Sigmoid colon (tissue), 7 donors: Measurements from ENCODE around the gene AMT. TPM values are rescaled to one million over a fixed set of nuclear protein-coding genes. Genes with fewer than 3 reads are reported as not detected.

Experiments used
- DNase-seq: peaks from one replicate; pipeline ENCODE4 v3.0.0-alpha.2; 2019
- H3K27ac ChIP-seq, 4 donors: fragments of 200-600 bp; sonication (generic); one replicate each; pipeline ENCODE4 v1.5.1; 2016 to 2019; ENCODE audit warnings: mild to moderate bottlenecking in 1 of 4
- H3K27me3 ChIP-seq, 3 donors: fragments of 200-600 bp; sonication (generic); one replicate each; pipeline ENCODE4 v1.5.1; 2019; ENCODE audit warnings: mild to moderate bottlenecking in 1 of 3
- H3K36me3 ChIP-seq, 4 donors: fragments of 200-600 bp; sonication (generic); one replicate each; pipeline ENCODE4 v1.5.1; 2016 to 2019
- H3K4me1 ChIP-seq, 4 donors: fragments of 200-600 bp; sonication (generic); one replicate each; pipeline ENCODE4 v1.5.1; 2017 to 2019
- H3K4me3 ChIP-seq, 4 donors: fragments of 200-600 bp; sonication (generic); one replicate each; pipeline ENCODE4 v1.5.1; 2017 to 2019; ENCODE audit warnings: mild to moderate bottlenecking in 2 of 4, moderate library complexity in 1 of 4
- H3K9me3 ChIP-seq, 4 donors: fragments of 200-600 bp in 3 of 4; sonication (generic) in 3 of 4; one replicate each; pipeline versions ENCODE4 v1.5.1 to v1.6.1; 2013 to 2019
- EP300 ChIP-seq, 4 donors: sonication (generic); formaldehyde crosslinking; IDR thresholded peaks; one replicate each; pipeline ENCODE4 v1.6.1; 2017; ENCODE audit warnings: antibody characterized with exemption in 4 of 4
- POLR2A ChIP-seq, 2 donors: fragments of 450-650 bp; IDR thresholded peaks; one replicate each; pipeline ENCODE4 v1.6.1; 2016; ENCODE audit warnings: antibody characterized with exemption in 2 of 2, mild to moderate bottlenecking in 2 of 2, moderate library complexity in 2 of 2
- POLR2AphosphoS5 ChIP-seq, 4 donors: sonication (generic); formaldehyde crosslinking; IDR thresholded peaks; one replicate each; pipeline ENCODE4 v1.6.1; 2017; ENCODE audit warnings: antibody characterized with exemption in 4 of 4
- WGBS, 2 donors: extraction: QIAGEN DNeasy Blood & Tissue Kit; methylation state at CpG; one replicate each; pipeline ENCODE4 v1.1.7; 2013; 5-methylcytosine and 5-hydroxymethylcytosine counted together
- intact Hi-C: fragments of 100-400 bp; cut with DNase I; formaldehyde crosslinking; loops from one replicate; pipeline ENCODE4 v1.15.1; 2023
- polyA plus RNA-seq, 3 donors: library from polyadenylated mRNA; stranded (reverse); fragments of 200-250 nt; gene quantifications; one replicate each; pipeline ENCODE4 v1.2.3, GENCODE V29; 2013
- total RNA-seq, 4 donors: library from RNA; depleted of rRNA; stranded (reverse); fragments of >200 nt; gene quantifications; one replicate each; pipeline ENCODE4 v1.1.0, GENCODE V29; 2016
- TF ChIP-seq, protein P1 (sequence below), 4 experiments: fragments of 450-650 bp in 3 of 4; fragments of 200-600 bp in 1 of 4; IDR thresholded peaks; one replicate each; pipeline ENCODE4 v1.5.1; 2016 to 2019; ENCODE audit warnings: antibody characterized with exemption in 4 of 4, mild to moderate bottlenecking in 3 of 4, moderate library complexity in 2 of 4
- donor health status: healthy with polysubstance abuse.
- donor health status: Bipolar disorder and iron deficiency.
- donor health status: healthy.

AMT gene
- total and polyA plus RNA-seq, 7 donors = 3.1 to 16.1 (median 11.5) TPM

DNA sequence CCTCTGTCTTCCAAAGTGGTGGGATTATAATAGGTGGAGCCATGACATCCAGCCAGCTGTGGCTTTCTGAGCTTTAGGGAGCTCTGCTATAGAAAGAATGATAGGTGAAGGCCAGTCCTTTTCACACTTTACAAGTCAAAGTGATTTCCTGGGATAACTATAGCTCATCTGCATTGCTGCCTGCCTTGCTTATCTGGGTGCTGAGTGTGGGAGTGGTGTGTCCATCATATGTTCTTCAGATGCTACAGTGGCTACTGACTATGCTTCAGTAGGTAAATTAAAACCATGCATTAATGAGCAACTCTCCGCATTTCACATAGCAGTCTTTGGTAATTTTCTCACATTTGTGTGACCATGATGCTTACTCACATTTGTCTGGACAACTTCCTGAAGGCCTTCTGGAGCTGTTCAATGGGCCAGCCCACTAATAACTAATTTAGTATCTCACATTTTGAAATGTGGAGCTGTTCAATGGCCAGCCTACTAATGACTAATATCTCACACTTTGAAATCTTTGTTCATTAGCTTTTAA, 33.9 kb downstream of the AMT start:
- Histone ChIP-seq H3K27ac (no peak overlapping the region), H3K9me3 (no peaks in the 10 kb centered on the region), H3K4me1 (peaks cover 0 to 48% (median 38%) of the 10 kb centered on the region in 4 donors), H3K27me3 (no peaks in the 10 kb centered on the region), H3K4me3 (no peak overlapping the region), H3K36me3 (no peaks in the 10 kb centered on the region)
- no peak for DNase-seq
- no peak for TF ChIP-seq POLR2A (IDR thresholded peaks at IDR 0.05)
- no peak for TF ChIP-seq POLR2AphosphoS5 (IDR thresholded peaks at IDR 0.05)
- TF ChIP-seq, protein P1, sequence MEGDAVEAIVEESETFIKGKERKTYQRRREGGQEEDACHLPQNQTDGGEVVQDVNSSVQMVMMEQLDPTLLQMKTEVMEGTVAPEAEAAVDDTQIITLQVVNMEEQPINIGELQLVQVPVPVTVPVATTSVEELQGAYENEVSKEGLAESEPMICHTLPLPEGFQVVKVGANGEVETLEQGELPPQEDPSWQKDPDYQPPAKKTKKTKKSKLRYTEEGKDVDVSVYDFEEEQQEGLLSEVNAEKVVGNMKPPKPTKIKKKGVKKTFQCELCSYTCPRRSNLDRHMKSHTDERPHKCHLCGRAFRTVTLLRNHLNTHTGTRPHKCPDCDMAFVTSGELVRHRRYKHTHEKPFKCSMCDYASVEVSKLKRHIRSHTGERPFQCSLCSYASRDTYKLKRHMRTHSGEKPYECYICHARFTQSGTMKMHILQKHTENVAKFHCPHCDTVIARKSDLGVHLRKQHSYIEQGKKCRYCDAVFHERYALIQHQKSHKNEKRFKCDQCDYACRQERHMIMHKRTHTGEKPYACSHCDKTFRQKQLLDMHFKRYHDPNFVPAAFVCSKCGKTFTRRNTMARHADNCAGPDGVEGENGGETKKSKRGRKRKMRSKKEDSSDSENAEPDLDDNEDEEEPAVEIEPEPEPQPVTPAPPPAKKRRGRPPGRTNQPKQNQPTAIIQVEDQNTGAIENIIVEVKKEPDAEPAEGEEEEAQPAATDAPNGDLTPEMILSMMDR (IDR thresholded peaks at IDR 0.05) = no peak
- no peak for TF ChIP-seq EP300 (IDR thresholded peaks at IDR 0.05)
- WGBS, 2 donors = 95 to 98% methylated on average over 1 of the region's 1 CpG
- intact Hi-C loops = no loop called here

DNA sequence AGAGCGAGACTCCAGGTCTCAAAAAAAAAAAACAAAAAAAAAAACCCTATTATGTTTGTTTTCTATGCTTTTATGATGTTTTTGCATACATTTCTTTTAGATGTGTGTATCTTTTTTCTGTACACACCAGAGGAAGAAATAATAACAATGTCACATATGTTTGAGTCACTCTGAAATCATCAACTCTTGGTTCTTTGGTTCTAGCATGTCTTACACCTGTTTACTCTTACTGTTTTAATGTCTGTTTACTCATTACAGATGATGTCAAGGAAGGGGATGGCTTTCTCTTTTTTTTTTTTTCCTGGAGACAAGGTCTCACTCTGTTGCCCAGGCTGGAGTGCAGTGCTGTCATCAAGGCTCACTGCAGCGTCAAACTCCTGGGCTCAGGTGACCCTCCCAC, 34.6 kb downstream of the AMT start:
- H3K4me3 ChIP-seq = no peak overlapping the region
- no peaks in the 10 kb centered on the region for H3K36me3 ChIP-seq
- H3K27ac ChIP-seq = no peak overlapping the region
- no peak for DNase-seq
- H3K4me1 ChIP-seq = peaks cover 0 to 54% (median 37%) of the 10 kb centered on the region in 4 donors
- TF ChIP-seq EP300 (IDR thresholded peaks at IDR 0.05) = no peak
- TF ChIP-seq POLR2AphosphoS5 (IDR thresholded peaks at IDR 0.05) = no peak
- TF ChIP-seq, protein P1 (IDR thresholded peaks at IDR 0.05) = no peak
- TF ChIP-seq POLR2A (IDR thresholded peaks at IDR 0.05) = no peak
- no peaks in the 10 kb centered on the region for H3K27me3 ChIP-seq
- no peaks in the 10 kb centered on the region for H3K9me3 ChIP-seq
- intact Hi-C loops = no loop called here
- WGBS, 2 donors = 91 to 95% methylated on average over 2 of the region's 2 CpGs

GRCh38 chr3:49386056-49386756, 36.1 kb downstream of the AMT start:
- WGBS, 2 donors = 66 to 85% methylated on average over 11 of the region's 11 CpGs
- Histone ChIP-seq H3K27me3 (no peaks in the 10 kb centered on the region), H3K4me3 (no peak overlapping the region), H3K27ac (no peak overlapping the region), H3K4me1 (peaks cover 0 to 57% (median 38%) of the 10 kb centered on the region in 4 donors), H3K36me3 (no peaks in the 10 kb centered on the region), H3K9me3 (no peaks in the 10 kb centered on the region)
- intact Hi-C loops = no loop called here
- TF ChIP-seq, protein P1 (IDR thresholded peaks at IDR 0.05) = no peak
- TF ChIP-seq POLR2AphosphoS5 (IDR thresholded peaks at IDR 0.05) (no peak), EP300 (IDR thresholded peaks at IDR 0.05) (no peak), POLR2A (IDR thresholded peaks at IDR 0.05) (no peak)
- DNase-seq = no peak

GRCh38 chr3:49385617-49386016, 36.7 kb downstream of the AMT start:
- intact Hi-C loops = no loop called here
- H3K4me3 ChIP-seq = no peak overlapping the region
- no peaks in the 10 kb centered on the region for H3K27me3 ChIP-seq
- H3K4me1 ChIP-seq = peaks cover 0 to 57% (median 41%) of the 10 kb centered on the region in 4 donors
- no peak overlapping the region for H3K27ac ChIP-seq
- no peaks in the 10 kb centered on the region for H3K9me3 ChIP-seq
- no peak for DNase-seq
- no peaks in the 10 kb centered on the region for H3K36me3 ChIP-seq
- TF ChIP-seq POLR2A (IDR thresholded peaks at IDR 0.05) = no peak
- TF ChIP-seq, protein P1 (IDR thresholded peaks at IDR 0.05) = no peak
- no peak for TF ChIP-seq EP300 (IDR thresholded peaks at IDR 0.05)
- TF ChIP-seq POLR2AphosphoS5 (IDR thresholded peaks at IDR 0.05) = no peak
- 98% methylated on average over 1 of the region's 1 CpG for WGBS, 2 donors
